Measurements from ENCODE around the gene KRTAP10-10. TPM values are rescaled to one million over a fixed set of nuclear protein-coding genes. Genes with fewer than 3 reads are reported as not detected.
A peak's percentile ranks its signal among the peaks of the same experiment; 100 is the strongest.
"Not testable (repeated sequence)": the region's sequence is repeated elsewhere in the genome, so short reads cannot be mapped to it uniquely, and the experiment has no call there.

KRTAP10-10 gene, protein sequence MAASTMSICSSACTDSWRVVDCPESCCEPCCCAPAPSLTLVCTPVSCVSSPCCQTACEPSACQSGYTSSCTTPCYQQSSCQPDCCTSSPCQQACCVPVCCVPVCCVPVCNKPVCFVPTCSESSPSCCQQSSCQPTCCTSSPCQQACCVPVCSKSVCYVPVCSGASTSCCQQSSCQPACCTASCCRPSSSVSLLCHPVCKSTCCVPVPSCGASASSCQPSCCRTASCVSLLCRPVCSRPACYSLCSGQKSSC
- not detected for total RNA-seq
- long read RNA-seq, result 0 reads

DNA sequence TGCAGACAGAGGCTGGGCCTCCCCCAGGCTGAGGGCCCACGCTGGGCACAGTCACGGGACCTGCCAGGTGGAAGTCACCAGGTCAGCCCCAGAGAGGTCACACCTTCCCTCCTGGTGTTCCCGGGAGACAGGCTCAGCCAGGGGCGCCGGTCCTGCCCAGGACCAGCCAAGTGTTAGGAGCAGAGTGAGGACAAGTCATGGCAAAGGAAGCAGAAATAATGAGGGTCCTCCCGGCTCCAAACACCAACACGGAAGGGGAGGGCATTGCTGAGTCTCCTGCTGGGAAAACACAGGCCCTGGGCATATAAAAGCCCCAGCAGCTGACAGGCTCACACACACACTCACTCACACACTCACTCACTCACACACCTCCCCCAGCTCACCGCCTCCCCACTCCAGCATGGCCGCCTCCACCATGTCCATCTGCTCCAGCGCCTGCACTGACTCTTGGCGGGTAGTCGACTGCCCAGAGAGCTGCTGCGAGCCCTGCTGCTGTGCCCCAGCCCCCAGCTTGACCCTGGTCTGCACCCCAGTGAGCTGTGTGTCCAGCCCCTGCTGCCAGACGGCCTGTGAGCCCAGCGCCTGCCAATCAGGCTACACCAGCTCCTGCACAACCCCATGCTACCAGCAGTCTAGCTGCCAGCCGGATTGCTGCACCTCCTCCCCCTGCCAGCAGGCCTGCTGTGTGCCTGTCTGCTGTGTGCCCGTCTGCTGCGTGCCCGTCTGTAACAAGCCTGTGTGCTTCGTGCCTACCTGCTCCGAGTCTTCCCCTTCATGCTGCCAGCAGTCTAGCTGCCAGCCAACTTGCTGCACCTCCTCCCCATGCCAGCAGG is at the start of gene KRTAP10-10:
KRTAP10-10 (plus strand) TSS at position 339 of the 833 bp plus-strand sequence; CDS start at position 401, 62 bp downstream.
- DNase-seq (no peak), ATAC-seq (no peak)
- intact Hi-C loops (cut with DNase I), result no loop called here

DNA sequence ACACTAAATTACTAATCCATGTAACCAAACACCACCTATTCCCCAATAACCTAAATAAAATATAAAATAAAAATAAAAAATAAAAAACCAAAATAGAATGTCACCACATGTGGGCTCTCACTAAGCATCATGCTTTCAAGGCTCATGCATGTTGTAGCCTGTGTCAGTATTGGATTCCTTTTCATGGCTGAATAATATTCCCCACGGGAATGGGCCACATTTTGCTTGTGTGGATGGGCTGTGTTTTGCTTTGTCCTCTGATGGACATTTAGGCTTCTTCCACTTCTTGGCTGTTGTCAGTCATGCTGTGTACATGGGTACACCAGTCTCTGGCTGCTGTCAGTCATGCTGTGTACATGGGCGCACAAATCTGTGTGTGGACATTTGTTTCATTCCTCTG is 48.1 kb upstream of the KRTAP10-10 start:
- ATAC-seq (no peak), DNase-seq (no peak)
- intact Hi-C loops (cut with DNase I), result no loop called here

DNA sequence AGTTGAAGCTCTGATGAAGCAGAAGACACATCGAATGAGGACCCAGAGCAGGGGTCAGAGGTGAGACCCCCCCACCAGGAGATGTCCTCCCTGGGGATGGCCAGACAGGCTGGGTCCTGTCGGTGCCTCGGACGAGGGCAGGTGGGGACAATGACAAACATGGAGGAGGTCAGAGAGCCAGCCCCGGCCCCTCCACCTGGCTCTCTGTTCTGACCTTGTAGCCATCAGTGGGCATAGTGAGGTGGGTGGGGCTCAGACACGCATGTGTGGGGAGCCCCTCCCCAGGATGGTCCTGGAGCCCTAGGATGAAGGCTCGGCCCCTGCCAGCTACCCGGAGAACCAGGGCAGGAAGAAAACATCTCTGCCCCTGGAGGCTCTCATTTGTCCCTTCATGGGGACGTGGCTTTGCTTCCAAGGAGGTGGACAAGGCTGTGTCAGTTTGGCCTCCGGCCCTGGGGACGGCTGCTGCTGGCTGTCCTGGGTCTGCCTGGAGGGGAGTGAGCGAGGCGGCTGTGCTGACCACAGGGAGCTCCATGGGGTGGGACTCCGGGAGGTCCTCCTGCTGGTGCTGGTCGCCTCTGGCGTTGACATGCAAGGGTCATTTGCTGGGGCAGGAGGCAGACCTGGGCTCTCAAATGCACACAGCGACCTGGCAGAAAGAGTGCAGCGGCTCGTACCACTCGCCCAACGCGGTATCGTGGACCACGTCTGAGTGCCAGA is 47.4 kb upstream of the KRTAP10-10 start:
- no peak for ATAC-seq
- no peak for DNase-seq
- intact Hi-C loops (cut with DNase I), result no loop called here

DNA sequence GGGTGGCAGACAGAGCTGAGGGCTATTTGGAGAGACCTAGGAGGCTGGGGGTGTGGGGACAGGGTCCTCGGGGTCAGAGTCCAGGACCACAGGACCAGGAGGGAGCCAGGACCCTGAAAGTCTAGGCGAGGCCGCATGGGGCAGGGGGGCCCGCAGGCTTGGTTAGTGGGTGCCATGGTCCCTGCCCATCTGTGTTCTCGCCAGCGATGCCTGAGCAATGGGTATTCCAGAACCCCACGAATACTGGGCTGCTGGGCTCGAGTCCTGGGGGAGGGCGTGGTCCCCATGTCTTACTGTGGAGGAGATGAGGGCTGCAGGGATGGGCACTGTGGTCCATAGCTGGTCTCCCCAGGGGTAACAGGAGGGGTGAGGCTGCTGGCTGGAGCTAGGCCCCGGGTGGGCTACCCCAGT is 46.8 kb upstream of the KRTAP10-10 start:
- ATAC-seq (no peak), DNase-seq (no peak)
- intact Hi-C loops (cut with DNase I), result no loop called here

DNA sequence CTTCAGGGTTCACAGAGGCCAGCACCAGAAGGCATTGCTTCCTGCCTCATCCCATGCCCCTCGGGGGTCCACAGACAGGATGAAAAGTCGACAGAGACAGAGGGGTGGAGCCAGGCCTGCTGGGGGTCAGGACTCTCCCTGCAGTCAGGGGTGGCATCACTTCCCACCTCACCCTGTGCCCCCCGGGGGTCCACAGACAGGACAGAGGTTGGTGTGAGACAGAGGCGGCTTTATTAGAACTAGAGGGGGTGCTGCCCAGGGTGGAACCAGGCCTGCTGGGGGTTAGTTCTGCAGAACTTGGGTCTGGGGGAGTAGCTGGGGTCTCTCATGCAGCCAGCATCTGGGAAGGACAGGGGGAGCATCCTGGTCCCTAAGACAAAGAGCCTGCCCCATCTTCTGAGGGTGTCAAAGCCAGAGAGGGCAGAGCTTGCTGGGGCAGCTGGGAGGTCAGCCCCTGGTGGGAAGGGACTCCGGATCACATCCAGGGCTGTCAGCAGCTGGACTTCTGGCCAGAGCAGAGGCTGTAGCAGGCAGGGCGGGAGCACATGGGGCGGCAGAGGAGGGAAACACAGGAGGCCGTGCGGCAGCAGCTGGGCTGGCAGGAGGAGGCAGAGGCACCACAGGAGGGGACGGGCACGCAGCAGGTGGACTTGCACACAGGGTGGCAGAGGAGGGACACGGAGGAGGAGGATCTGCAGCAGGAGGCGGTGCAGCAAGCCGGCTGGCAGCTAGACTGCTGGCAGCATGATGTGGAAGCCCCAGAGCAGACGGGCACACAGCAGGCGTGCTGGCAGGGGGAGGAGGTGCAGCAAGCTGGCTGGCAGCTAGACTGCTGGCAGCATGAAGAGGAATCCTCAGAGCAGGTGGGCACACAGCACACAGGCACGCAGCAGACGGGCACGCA is 46.0 kb upstream of the KRTAP10-10 start:
- ATAC-seq; intact Hi-C loops (cut with DNase I); DNase-seq: not testable (repeated sequence)

GRCh38 chr21:44591801-44592130 is 45.4 kb upstream of the KRTAP10-10 start:
- DNase-seq; intact Hi-C loops (cut with DNase I): not testable (repeated sequence)
- ATAC-seq, result peak in 1 of 2 donors; percentile 22

GRCh38 chr21:44592446-44593311 is 44.5 kb upstream of the KRTAP10-10 start, which contains the start of gene KRTAP10-6:
Gene KRTAP10-6 (minus strand): TSS chr21:44592505. CDS start chr21:44592484, 21 bp downstream.
- intact Hi-C loops (cut with DNase I), result no loop called here
- DNase-seq, result no peak
- no peak for ATAC-seq

DNA sequence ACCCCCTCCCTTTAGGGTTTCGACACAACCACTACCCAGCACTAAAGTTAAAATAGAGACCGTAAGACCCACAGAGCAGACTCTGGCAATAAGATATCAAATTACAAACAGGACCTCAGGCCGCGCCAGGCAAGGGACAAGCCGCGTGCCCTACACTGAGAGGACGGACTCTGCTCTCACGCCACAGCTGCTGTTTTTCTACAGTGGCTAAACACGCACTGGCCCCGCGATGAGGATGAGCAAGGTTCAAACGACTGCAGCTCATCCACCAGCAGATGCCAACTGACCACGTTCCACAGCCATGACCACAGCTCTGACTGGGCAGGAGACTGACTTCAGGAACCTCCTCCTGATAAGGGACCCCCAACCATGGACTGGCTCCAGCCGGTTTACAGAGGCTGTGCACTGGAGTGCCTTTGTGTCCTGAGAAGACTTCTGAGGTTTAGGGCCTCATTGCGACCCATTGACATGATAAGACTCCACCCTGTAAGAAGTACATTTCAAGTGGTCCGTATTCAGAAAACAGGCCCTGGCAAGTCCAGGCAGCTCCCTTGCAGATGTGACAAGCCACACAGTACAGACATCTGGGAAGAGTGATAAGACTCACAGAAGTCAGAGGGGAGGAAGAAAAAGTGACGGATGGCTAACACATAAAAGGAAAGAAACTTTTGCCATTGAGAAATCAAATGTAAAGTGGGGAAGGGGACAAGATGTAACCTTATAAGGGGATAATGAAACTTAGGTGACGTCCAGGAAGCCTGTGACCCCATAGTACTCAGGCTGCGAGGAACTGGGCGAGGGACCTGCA is 43.4 kb upstream of the KRTAP10-10 start:
- ATAC-seq (peak; percentile 18 to 45), DNase-seq (no peak)
- intact Hi-C loops (cut with DNase I), result no loop called here

GRCh38 chr21:44594406-44594916 is 42.7 kb upstream of the KRTAP10-10 start:
- ATAC-seq, result no peak
- intact Hi-C loops (cut with DNase I), result no loop called here
- DNase-seq, result no peak

GRCh38 chr21:44595524-44595923 is 41.6 kb upstream of the KRTAP10-10 start:
- intact Hi-C loops (cut with DNase I), result no loop called here
- ATAC-seq, result no peak
- no peak for DNase-seq

- intact Hi-C loops (cut with DNase I), result no loop called here
- DNase-seq, result no peak
- ATAC-seq, result no peak
Observed at GRCh38 chr21:44596068-44596725, 41.0 kb upstream of the KRTAP10-10 start.

DNA sequence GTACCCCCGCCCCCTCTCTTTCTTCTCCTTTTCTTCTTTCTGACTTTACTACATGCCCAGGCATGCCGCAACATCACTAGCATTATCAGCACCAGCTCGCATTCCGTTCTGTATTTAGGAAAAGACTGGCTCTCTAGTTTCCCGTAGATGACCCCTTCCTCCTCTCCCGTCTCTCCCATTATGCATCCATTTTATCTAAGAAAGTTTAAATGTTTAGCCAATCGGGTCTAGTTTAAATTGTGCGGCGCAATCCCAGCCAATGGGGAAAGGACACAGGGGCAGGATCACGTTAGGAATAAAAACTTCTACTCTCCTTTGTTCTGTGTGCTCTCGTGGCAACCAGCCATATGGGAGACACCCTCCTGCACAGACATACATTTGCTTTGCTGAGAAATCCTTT is 39.1 kb upstream of the KRTAP10-10 start:
- intact Hi-C loops (cut with DNase I), result no loop called here
- no peak for ATAC-seq
- no peak for DNase-seq

DNA sequence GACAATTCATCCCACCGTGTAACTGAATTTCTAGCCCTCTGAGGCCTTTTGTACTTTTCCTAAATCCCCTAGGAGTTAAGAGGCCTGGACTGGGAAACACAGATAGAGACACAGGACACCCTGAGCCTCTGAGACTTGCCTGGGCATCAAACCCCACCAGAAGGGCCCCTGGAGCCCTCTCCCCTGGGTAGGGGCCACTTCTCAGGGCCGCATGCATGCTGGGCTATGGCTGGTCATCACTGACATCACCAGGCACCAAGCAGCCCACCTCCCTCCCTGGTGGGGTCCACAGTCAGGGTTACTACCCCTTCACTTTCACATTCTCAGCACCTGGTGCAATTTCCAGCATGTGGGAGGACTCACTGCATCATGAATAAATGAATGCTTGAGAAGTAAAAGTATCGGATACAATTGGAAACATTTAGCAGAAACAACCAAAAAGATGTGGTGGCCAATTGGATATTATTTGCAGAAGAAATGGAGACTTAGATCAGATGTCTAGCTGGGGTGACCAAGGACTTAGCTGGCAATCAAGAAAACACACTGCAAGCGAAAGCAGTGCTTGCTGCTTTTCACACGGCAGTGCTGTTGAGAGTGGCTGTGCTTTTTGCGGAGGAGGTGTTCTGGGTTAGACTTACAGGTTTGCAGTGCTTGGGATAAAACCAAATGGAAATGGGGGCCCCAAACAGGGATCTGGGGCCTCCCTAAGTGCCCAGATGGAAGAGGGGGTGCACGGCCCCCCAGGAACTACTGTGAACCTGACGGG is 37.7 kb upstream of the KRTAP10-10 start:
- no peak for DNase-seq
- intact Hi-C loops (cut with DNase I), result no loop called here
- ATAC-seq, result no peak

- intact Hi-C loops (cut with DNase I); DNase-seq; ATAC-seq: not testable (repeated sequence)
Observed at GRCh38 chr21:44600118-44600978, 36.8 kb upstream of the KRTAP10-10 start, which contains the start of gene KRTAP10-7. Gene KRTAP10-7 (plus strand): TSS chr21:44600597. CDS start chr21:44600622, 25 bp downstream.

- DNase-seq; ATAC-seq; intact Hi-C loops (cut with DNase I): not testable (repeated sequence)
Observed at GRCh38 chr21:44601091-44601490, 36.1 kb upstream of the KRTAP10-10 start.
